ENCODE data around the gene CLCN5.
"Not testable (repeated sequence)": the region's sequence is repeated elsewhere in the genome, so short reads cannot be mapped to it uniquely, and the experiment has no call there.

CLCN5 gene

DNA sequence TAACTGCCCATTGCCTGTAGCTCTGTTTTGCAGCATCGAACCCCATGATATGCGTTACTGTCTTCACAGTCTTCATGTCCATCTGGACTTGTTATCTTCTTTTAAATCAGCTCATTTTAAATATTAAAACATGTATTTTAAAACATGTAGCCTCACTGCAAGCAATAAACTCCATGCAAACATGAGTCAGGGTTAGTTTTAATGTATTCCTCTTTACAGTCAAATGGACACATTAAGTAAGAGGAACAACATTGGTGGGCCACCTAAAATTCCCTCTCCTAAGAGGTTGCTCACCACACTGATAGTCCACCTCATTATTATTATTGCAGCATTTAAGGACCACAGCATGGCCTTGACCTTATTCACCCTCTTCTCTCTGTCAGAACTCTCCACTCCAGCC is 74.1 kb downstream of the CLCN5 start:
- no peak for DNase-seq (ENCODE audit: low spot score)

GRCh38 chrX:49999087-49999486 is 76.7 kb downstream of the CLCN5 start:
- DNase-seq (ENCODE audit: low spot score) = no peak

DNA sequence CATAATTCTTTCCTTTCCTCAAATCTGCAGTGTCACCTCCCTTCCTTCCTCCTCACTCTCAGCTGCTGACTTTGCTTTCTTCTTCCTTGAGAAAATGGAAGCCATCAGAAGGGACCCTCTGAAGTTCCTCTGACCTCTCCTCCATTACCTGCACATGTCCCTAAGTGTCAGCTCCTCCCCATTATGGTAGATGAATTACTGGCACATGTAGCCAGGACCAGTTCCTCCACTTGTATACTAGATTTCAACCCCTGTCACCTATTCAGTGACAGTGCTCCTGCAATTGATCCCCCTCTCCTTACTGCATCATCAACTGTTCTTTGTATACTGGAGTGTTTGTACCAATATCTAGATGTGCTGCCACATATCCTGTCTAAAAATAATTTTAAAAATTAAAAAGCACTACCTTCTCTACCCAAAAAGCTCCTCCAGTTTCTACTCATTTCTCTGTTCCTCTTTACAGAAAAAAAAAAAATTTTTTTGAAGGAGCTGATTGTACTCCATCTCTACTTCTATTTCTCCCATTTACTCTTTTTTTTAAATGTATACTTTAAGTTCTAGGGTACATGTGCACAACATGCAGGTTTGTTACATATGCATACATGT is 78.6 kb downstream of the CLCN5 start:
- DNase-seq (ENCODE audit: low spot score) = no peak

GRCh38 chrX:50002067-50002714 is 79.8 kb downstream of the CLCN5 start:
- no peak for DNase-seq (ENCODE audit: low spot score)

GRCh38 chrX:50003467-50003866 is 81.1 kb downstream of the CLCN5 start:
- DNase-seq (ENCODE audit: low spot score) = no peak

DNA sequence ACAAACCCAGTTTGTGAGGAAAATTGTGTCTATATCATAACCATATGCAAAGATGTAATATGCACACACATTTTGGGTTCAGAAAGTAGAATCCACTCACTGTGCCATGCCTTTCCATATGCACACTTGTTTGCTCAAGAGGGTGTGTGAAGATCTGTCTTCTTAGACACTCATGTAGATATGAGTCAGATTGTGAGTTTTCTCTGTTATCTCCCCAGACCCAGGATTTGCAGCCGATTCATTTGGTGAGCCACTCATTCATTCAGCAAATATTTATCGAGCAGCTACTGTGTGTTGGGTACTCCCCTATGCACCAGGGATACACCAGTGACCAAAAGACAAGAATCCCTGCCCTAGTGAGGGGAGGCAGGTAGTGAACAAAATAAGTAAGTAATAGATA is 81.5 kb downstream of the CLCN5 start:
- DNase-seq (ENCODE audit: low spot score) = no peak

GRCh38 chrX:50025591-50025990 is 103.2 kb downstream of the CLCN5 start:
- DNase-seq (ENCODE audit: low spot score) = not testable (repeated sequence)

DNA sequence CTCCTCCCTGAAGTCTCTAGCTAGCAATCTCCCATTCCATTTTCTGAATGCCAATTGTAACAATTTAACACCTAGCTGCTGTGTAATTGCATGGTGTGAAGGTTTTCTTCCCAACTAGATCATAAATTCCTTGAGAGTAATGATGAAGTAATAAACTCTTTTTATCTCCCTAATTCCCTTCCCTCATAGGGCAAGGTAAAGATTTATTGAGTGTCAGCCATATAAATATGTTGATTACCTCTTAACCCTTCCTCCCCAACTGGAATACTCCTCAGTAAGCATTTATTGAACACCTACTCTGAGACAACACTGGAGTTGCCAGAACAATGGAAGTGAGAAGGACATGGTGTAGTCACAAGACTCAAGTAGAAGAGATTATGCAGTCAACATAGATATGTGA is 112.7 kb downstream of the CLCN5 start:
- DNase-seq (ENCODE audit: low spot score) = no peak

GRCh38 chrX:50036426-50036825 is 114.0 kb downstream of the CLCN5 start:
- DNase-seq (ENCODE audit: low spot score) = no peak

GRCh38 chrX:50045823-50046222 is 123.4 kb downstream of the CLCN5 start:
- DNase-seq (ENCODE audit: low spot score) = no peak

DNA sequence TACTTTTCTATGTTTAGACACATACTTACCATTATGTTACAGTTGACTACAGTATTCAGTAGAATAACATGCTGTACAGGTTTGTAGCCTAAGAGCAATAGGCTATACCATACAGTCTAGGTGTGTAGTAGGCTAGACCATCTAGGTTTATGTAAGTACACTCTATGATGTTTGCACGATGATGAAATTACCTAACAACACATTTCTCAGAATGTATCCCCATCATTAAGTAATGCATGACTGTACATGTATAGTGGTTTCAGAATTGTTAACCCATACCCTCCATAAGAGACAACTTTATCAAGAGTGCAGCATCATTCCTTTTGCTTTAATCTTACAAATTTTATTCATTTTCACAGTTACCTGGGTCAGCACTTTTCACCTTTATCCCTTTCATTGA is 126.8 kb downstream of the CLCN5 start:
- no peak for DNase-seq (ENCODE audit: low spot score)

- DNase-seq (ENCODE audit: low spot score) = no peak
Measured at GRCh38 chrX:50054147-50054546, 131.8 kb downstream of the CLCN5 start.

GRCh38 chrX:50066318-50066937 is 144.0 kb downstream of the CLCN5 start:
- DNase-seq (ENCODE audit: low spot score) = no peak

DNA sequence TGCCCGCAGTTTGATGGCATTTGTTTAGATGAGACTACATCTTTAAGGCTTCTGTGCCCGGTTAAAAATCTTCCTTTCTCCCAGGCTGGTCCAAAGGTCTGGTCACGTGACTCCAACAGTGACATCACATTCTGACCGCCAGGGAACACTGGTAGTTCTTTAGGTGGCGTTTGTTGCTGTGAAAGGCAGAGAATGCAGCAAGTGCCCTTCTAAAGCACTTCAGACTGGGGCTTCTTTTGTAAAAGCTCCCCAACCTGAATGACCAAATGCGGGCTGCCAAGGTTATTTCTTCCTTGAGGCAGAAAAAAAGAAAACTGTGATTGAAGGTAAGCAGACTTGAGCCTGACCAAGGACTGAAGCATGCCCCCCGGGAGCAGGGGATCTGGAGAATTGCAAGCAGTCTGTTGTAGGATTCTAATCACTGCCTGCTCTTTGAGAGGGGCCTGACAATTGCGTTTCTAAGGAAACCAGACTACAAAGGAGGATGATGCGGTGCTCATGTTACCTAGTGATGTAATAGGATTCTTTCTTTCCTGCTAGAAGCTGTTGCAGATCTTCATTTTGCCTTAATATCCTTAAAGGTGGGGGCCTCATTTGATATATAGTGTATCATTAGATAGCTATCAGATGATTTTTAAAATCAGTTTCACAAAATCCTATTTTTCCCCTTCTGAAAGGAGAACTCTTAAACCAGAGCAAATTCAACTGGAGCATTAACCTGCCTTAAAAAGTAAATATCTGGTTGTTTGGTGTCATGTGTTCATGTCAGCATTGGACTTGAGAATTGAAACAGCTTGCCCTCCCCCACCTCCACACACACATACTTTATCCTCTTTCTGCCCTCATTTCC is 145.3 kb downstream of the CLCN5 start:
- DNase-seq (ENCODE audit: low spot score) = no peak

DNA sequence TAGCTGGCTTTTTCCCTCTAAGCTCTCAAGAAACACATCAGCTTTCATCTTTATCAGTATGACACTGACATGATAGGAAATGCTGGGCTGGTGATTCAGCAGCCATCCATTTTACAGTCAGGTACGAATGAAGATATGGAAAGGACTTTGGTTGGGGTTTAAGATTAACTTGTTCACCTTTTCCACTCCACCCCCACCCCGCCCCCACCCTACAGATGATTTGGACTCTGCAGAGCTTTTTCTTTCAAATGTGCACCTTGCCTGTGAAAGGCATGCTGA is 145.8 kb downstream of the CLCN5 start:
- DNase-seq (ENCODE audit: low spot score) = no peak

GRCh38 chrX:50068893-50069292 is 146.5 kb downstream of the CLCN5 start:
- DNase-seq (ENCODE audit: low spot score) = no peak

DNA sequence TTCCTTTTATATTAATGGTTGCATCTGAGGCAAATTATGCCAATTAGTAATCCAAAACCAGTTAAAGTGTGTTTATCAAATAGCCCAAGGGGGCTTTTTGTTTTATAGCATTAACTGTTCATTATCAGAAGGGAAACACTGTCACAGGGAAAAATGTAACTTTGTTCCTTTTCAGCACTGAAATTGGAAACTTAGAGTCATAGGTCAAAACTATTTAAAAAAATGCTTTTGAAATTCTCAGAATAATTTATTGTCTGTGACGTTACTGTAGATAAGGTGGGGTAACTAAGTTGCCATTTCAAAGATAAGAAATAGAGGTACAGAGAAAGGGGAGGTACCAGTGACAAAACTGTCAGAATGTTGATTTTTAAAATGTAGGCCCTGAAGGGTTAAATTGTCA is 149.1 kb downstream of the CLCN5 start:
- DNase-seq (ENCODE audit: low spot score) = no peak

DNA sequence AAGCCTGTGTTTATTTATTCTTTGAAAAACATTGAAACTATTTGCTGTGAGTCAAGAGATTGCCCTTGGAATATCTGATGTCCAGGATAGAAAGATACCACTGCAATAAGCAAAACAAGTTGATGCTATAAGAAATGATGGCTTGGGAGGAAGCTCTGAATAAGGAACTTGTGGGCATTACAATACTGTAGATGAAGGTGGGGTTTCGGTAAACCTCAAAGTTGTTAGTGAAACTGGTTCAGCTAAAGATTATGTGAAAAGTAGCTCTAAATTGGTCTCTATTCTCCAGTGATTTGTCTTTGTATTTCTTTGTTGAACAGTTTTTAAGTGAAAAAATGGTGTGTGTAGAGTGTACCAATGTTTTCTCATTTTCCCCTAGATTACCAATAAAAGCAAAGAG is 149.7 kb downstream of the CLCN5 start:
- no peak for DNase-seq (ENCODE audit: low spot score)

DNA sequence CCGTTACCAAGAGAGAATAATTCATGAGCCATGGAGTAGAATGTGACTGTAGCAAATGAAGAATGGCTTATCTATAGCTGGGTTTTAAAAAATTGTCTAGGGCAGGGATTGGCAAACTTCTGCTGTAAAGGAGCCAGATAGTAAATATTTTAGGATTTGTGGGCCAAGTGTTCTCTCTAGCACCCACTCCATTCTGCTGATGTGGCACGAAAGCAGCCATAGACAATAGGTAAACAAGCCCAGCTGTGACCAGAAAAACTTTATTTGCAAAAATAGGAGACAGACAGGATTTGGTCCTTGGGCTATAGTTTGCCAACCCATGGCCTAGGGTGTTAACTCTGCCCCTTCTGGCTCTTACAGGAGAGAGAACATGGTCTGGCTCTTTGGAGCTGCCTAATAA is 151.2 kb downstream of the CLCN5 start:
- no peak for DNase-seq (ENCODE audit: low spot score)

GRCh38 chrX:50075630-50076339 is 153.4 kb downstream of the CLCN5 start:
- no peak for DNase-seq (ENCODE audit: low spot score)

- no peak for DNase-seq (ENCODE audit: low spot score)
Measured at GRCh38 chrX:50081282-50081889, 159.0 kb downstream of the CLCN5 start.

GRCh38 chrX:50082741-50083140 is 160.3 kb downstream of the CLCN5 start:
- no peak for DNase-seq (ENCODE audit: low spot score)

All from hematopoietic multipotent progenitor cell treated with erythropoietin and hydrocortisone succinate and interleukin-3 and kit ligand, for 17 days (in vitro differentiated cells).